OCI-LY3 (cell line): Measurements from ENCODE around the gene TMEM50B.
"Not testable (repeated sequence)": the region's sequence is repeated elsewhere in the genome, so short reads cannot be mapped to it uniquely, and the experiment has no call there.

ENCODE experiments used
- H2AFZ ChIP-seq: fragments of 200-600, 300-600 bp; shearing (Covaris generic); 2 replicates; pipeline ENCODE4 v1.6.0; 2014; ENCODE audit warnings: antibody characterized with exemption, low read depth, low read length
- H3K27ac ChIP-seq: fragments of 200-600, 300-600 bp; sonication (generic); 2 replicates; pipeline ENCODE4 v1.5.1; 2014; ENCODE audit warnings: mild to moderate bottlenecking, low read length, moderate library complexity, mixed read lengths
- H3K27me3 ChIP-seq: fragments of 200-600, 300-600 bp; sonication (generic); 2 replicates; pipeline ENCODE4 v1.6.1; 2014; ENCODE audit warnings: low read depth, low read length, mixed read lengths
- H3K36me3 ChIP-seq: fragments of 200-600, 300-600 bp; sonication (generic); replicated peaks from 2 replicates; pipeline ENCODE3; 2014; ENCODE audit warnings: low read depth, low read length, mixed read lengths
- H3K4me1 ChIP-seq: fragments of 300-600, 200-600 bp; sonication (generic); 2 replicates; pipeline ENCODE4 v1.6.1; 2014; ENCODE audit warnings: low read length, mixed read lengths
- H3K4me2 ChIP-seq: fragments of 200-600, 300-600 bp; sonication (generic); 2 replicates; pipeline ENCODE4 v1.6.1; 2014; ENCODE audit warnings: low read length, mixed read lengths
- H3K4me3 ChIP-seq: fragments of 300-600, 200-600 bp; sonication (generic); 2 replicates; pipeline ENCODE4 v1.5.1; 2014; ENCODE audit warnings: antibody characterized with exemption, mild to moderate bottlenecking, low read length, moderate library complexity
- H3K79me2 ChIP-seq: fragments of 300-600, 200-600 bp; shearing (Covaris generic); 2 replicates; pipeline ENCODE4 v1.6.1; 2014; ENCODE audit warnings: mild to moderate bottlenecking, low read length, mixed read lengths
- H3K9ac ChIP-seq: fragments of 300-600, 200-600 bp; shearing (Covaris generic); 2 replicates; pipeline ENCODE4 v1.6.0; 2014; ENCODE audit warnings: mild to moderate bottlenecking, low read length, moderate library complexity
- H3K9me3 ChIP-seq: fragments of 200-600, 300-600 bp; shearing (Covaris generic); 2 replicates; pipeline ENCODE4 v1.6.1; 2014; ENCODE audit warnings: low read length, mixed read lengths; ENCODE audit not compliant: insufficient read depth
- H4K20me1 ChIP-seq: fragments of 200-600, 300-600 bp; sonication (generic); 2 replicates; pipeline ENCODE4 v1.6.1; 2016; ENCODE audit warnings: low read length, mixed read lengths; ENCODE audit not compliant: insufficient read depth
- CTCF ChIP-seq: fragments of 200-600, 300-600 bp; sonication (generic); IDR thresholded peaks from 2 replicates; pipeline ENCODE4 v1.5.1; 2014; ENCODE audit warnings: antibody characterized with exemption, low read length, low read depth
- EZH2phosphoT487 ChIP-seq: fragments of 200-600 bp; shearing (Covaris generic); IDR thresholded peaks from 2 replicates; pipeline ENCODE4 v1.6.1; 2018; ENCODE audit warnings: antibody characterized with exemption, mixed run types, low read depth

The TMEM50B gene

GRCh38 chr21:33414926-33415325 is 64.8 kb downstream of the TMEM50B start:
- no peak overlapping the region for H3K9ac ChIP-seq
- no peak overlapping the region for H2AFZ ChIP-seq
- no peak for TF ChIP-seq EZH2phosphoT487
- no peak for TF ChIP-seq CTCF
- H3K4me3 ChIP-seq: no peak overlapping the region
- no peaks in the 10 kb centered on the region for H3K4me1 ChIP-seq
- H3K36me3 ChIP-seq: peaks cover 18% of the 10 kb centered on the region
- H3K4me2 ChIP-seq: no peak overlapping the region
- no peak overlapping the region for H3K27ac ChIP-seq
- H3K27me3 ChIP-seq: no peaks in the 10 kb centered on the region
- H3K79me2 ChIP-seq: peaks cover 77% of the 10 kb centered on the region
- no peaks in the 10 kb centered on the region for H3K9me3 ChIP-seq
- peaks cover 34% of the 10 kb centered on the region for H4K20me1 ChIP-seq

GRCh38 chr21:33414068-33414467 is 65.7 kb downstream of the TMEM50B start:
- Histone ChIP-seq H3K79me2 (peaks cover 81% of the 10 kb centered on the region), H4K20me1 (peaks cover 40% of the 10 kb centered on the region), H3K36me3 (peaks cover 21% of the 10 kb centered on the region), H3K9ac (no peak overlapping the region), H3K4me3 (no peak overlapping the region), H3K9me3 (no peaks in the 10 kb centered on the region), H3K4me2 (no peak overlapping the region), H3K4me1 (no peaks in the 10 kb centered on the region), H3K27ac (no peak overlapping the region), H2AFZ (no peak overlapping the region), H3K27me3 (no peaks in the 10 kb centered on the region)
- TF ChIP-seq EZH2phosphoT487 (no peak), CTCF (no peak)

GRCh38 chr21:33412832-33413519 is 66.8 kb downstream of the TMEM50B start:
- no peak overlapping the region for H3K4me2 ChIP-seq
- no peaks in the 10 kb centered on the region for H3K9me3 ChIP-seq
- peaks cover 86% of the 10 kb centered on the region for H3K79me2 ChIP-seq
- no peaks in the 10 kb centered on the region for H3K27me3 ChIP-seq
- H3K36me3 ChIP-seq: peaks cover 21% of the 10 kb centered on the region
- TF ChIP-seq EZH2phosphoT487 (no peak), CTCF (no peak)
- no peak overlapping the region for H2AFZ ChIP-seq
- H3K4me1 ChIP-seq: no peaks in the 10 kb centered on the region
- no peak overlapping the region for H3K9ac ChIP-seq
- peaks cover 45% of the 10 kb centered on the region for H4K20me1 ChIP-seq
- H3K4me3 ChIP-seq: no peak overlapping the region
- H3K27ac ChIP-seq: no peak overlapping the region

- not testable (repeated sequence) for H3K27ac ChIP-seq, H3K9me3 ChIP-seq, H2AFZ ChIP-seq, H3K4me3 ChIP-seq, H3K4me1 ChIP-seq, H3K4me2 ChIP-seq, H3K27me3 ChIP-seq, H3K9ac ChIP-seq
- Histone ChIP-seq H3K36me3 (peaks cover 21% of the 10 kb centered on the region), H3K79me2 (peaks cover 89% of the 10 kb centered on the region), H4K20me1 (peaks cover 45% of the 10 kb centered on the region)
These were observed 67.3 kb downstream of the TMEM50B start for GRCh38 chr21:33412439-33412831.
